RCC 7860 (cell line): ENCODE results near the gene IREB2.
"Not testable (repeated sequence)": the region's sequence is repeated elsewhere in the genome, so short reads cannot be mapped to it uniquely, and the experiment has no call there.

ENCODE experiments used
- DNase-seq: peaks from one replicate; pipeline ENCODE4 v3.0.0-alpha.2; 2015; ENCODE audit warnings: low spot score
- FAIRE-seq: peaks from 2 replicates; lab custom pipeline; 2012; peaks lifted over from hg19 to GRCh38; lab: Jason Lieb, UNC

Gene IREB2

GRCh38 chr15:78431955-78432354 lies 6.1 kb upstream of the IREB2 start:
- FAIRE-seq, result no peak

DNA sequence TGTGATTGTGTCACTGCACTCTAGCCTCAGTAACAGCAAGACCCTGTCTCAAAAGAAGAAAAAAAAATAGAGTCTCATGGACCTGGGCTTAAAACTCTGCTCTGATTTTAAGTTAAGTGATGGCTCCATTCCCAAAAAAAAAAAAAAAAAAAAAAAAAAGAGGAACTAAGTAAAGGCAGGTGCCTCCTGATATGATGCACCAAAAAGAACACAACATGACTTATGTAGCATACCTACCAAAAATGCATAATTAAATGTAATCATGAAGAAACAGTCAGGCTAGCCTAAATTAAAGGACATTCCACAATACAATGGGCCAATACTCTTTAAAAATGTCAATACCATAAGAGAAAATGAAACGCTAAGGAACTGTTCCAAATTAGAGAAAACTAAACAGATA lies 5.4 kb upstream of the IREB2 start:
- no peak for DNase-seq
- FAIRE-seq, result no peak

More at GRCh38 chr15:78431955-78432354, 6.1 kb upstream of the IREB2 start:
- DNase-seq, result no peak

DNA sequence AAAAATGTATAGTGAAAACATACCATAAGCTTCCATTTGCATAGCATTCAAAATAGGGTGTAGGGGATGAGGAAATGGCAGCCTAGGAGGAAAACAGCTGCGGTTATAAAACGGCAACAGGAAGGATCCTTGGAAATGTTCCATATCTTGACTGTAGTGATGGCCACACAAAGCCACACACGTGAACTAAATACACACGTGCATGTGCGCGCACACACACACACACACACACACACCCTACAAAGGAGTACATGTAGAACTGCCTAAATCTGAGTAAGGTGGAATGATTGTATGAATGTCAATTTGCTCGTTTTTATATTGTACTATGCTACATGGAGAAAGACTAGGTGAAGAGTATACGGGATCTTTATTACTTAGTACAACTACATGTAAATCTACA lies 3.9 kb upstream of the IREB2 start:
- no peak for DNase-seq

DNA sequence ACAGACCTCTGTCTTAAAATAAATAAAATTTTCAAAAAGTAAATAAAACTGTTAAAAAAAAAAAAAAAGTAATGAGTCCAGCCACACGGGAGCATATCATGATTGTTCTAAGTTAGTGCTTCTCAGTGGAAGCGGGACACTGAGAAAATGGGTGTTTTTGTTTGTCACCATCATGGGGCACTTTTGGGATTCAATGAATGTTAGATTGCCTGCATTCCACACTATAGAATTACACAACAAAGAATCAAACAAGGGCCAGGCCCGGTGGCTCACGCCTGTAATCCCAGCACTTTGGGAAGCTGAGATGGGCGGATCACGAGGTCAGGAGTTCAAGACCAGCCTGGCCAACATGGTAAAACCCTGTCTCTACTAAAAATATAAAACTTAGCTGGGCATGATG lies 3.3 kb upstream of the IREB2 start:
- not testable (repeated sequence) for FAIRE-seq, DNase-seq

More for the DNA sequence above, 3.9 kb upstream of the IREB2 start:
- FAIRE-seq, result no peak

DNA sequence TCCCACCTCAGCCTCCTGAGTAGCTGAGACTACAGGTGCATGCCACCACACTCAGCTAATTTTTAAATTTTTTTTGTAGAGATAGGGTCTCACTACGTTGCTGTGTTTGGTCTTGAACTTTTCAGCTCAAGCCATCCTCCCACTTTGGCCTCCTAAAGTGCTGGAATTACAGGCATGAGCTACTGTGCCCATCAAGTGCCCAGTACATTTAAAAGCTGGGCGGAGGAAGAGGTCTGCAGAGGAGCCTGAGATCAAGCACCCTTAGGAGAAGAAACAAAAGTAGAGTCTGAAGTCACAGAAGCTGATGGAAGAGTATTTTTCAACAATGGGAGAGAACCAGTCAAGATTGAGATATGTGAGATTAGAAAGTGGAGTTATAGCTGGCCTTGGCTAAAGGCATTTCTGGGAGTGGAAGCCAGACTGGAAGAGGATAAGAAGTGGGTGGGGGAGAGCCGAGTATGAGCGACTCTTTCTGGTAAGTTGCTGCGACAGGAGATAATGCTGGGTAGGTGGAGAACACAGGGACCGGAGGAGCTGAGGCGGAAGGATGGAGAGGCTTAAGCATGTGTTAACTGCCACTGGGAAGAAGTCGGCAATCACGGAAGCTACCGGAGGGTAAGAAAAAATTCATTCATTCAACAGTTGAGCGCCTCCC lies 782 bp upstream of the IREB2 start:
- DNase-seq (no peak), FAIRE-seq (no peak)

- FAIRE-seq, result no peak
- DNase-seq, result no peak
Observed at GRCh38 chr15:78438619-78439285, 736 bp downstream of the IREB2 start.

DNA sequence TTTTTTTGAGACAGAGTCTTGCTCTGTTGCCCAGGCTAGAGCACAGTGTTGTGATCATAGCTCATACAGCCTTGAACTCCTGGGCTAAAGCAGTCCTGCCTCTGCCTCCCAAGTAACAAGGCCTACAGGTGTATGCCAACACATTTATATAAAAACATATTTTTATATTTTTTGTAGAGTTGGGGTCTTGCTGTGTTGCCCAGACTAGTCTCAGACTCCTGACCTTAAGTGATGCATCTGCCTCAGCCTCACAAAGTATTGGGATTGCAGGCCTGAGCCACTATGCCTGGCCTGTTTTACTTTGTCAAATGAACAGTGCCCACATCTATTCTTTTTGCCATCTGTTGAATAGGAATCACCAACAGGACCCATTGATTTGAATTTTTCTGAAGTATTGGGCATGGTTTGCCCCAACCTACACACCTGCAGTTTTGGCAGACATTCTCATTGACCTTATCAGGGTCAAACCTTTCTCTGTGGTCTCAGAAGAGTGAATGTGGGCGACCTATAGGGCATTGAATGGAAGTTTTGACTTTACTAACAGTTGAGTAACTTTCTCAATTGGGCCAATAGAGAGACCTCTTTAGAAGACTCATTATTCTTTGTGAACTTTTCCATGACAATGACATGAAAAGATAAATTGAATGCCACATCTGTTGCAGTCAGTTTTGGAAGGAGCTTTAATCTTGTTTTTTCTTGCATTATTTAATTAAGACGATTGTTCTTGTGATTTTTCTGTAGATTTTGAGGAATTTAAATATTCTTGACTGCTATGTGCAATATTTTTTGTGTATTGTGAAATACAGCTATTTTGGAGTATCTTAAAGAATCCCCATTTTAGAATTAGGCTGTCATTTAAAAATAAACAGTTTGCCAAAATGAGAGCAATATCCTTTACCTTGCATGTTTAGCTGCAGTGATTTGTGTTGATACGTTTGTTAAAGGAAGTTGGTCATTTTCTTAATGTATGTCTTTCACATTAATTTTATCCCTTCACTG lies 2.7 kb downstream of the IREB2 start:
- FAIRE-seq, result no peak
- DNase-seq, result no peak

- DNase-seq, result no peak
- no peak for FAIRE-seq
Observed at GRCh38 chr15:78444255-78444654, 6.2 kb downstream of the IREB2 start.

GRCh38 chr15:78445875-78446274 lies 7.9 kb downstream of the IREB2 start:
- FAIRE-seq, result no peak

GRCh38 chr15:78446551-78446950 lies 8.5 kb downstream of the IREB2 start:
- DNase-seq, result no peak
- no peak for FAIRE-seq

More at GRCh38 chr15:78445875-78446274, 7.9 kb downstream of the IREB2 start:
- no peak for DNase-seq

DNA sequence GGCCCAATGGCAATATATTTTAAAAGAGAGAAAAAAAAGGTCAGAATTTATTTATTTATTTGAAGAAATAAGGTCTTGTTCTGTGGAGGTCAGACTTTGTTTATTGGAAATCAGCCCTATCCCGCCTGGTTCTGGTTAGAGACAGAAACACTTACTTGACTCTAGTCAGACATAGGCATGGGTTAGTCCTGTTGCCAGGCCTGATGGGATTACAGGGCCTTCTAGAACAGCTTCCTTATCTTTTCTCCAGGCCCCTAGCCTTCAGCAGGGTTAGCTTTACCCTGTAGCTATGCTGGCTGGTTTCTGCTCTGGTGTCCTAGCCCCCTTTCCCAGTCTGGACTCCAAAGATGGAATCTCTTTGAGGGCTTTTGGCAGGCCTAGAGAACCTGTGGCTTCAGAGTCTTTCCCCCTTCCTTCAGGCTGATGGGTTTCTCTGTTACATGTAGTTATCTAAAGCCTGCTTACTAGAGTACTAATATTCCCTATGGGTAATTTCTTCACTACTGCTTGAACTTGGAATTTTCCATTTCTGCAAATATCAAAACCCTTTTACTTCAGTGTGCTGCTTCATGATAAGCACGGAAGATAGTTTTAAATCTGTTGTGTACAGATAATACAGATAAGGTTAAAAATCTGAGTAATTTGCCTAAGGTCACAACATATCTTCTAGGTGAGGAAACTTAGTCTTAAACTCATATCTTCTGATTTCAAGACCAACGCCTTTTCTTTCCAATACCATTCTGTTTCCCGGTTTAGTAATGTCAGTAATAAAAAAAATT lies 10.6 kb downstream of the IREB2 start:
- FAIRE-seq, result no peak

DNA sequence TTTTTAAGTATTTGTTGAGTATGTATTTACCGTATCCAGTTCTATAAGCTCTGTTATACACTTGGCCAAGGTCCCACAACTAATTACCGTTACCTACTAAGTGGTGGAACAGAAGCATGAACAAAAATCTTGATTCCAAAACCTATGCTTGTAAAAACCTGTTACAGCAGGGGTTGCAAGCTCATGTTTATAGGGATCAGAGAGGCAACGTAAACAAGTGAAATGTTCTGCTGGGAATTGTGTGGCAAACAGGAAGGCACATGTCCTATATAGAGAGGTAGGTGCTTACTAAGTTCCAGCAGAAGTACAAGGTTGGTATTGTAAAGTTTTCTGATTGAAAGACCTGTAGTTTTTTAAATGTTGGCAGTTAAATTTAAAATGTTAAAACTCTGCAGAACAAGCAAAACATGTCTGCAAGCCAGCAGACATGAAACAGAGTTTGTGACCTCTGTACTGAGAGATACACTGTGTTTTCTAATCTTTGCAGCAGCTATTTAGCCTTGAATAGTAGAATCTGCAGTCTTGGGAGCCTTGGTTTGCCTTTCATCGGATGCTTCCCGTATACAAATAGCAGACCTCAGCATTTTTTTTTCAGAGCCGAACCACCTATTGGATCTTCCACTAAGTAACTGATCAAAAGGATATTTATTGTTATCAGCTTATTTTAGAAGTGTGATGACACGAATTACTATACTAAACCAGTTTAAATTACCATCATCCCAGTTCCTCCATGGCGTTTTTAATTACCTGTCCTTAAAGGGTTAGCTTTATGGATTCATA lies 11.4 kb downstream of the IREB2 start:
- FAIRE-seq, result no peak

More for the DNA sequence above, 10.6 kb downstream of the IREB2 start:
- DNase-seq, result no peak

GRCh38 chr15:78450285-78450858 lies 12.4 kb downstream of the IREB2 start:
- FAIRE-seq (no peak), DNase-seq (no peak)

More for the DNA sequence above, 11.4 kb downstream of the IREB2 start:
- DNase-seq, result no peak

GRCh38 chr15:78452485-78452884 lies 14.5 kb downstream of the IREB2 start:
- no peak for FAIRE-seq
- no peak for DNase-seq

- FAIRE-seq, result no peak
- no peak for DNase-seq
Observed at GRCh38 chr15:78453447-78453846, 15.4 kb downstream of the IREB2 start.

DNA sequence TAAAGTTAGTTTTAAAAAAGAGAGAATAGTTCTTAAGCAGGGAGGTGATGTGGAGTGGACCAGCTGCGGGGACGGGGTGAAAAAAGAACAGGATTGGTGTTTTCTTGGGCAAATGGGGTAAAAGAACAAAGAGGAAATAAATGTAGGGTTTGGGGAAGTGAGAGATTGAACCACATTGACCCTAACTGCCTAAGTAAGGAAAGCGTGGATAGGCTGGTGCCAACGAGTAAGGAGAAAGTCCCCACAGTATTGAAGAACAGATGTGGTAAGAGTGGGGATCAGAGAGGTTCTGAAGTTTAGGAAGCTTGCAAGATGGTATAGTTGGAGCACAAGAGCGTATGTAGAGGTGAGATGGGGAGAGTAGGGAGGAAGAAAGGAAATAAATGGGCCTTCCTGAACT lies 17.0 kb downstream of the IREB2 start:
- FAIRE-seq (no peak), DNase-seq (no peak)

GRCh38 chr15:78455749-78456148 lies 17.7 kb downstream of the IREB2 start:
- no peak for FAIRE-seq
- DNase-seq, result no peak

DNA sequence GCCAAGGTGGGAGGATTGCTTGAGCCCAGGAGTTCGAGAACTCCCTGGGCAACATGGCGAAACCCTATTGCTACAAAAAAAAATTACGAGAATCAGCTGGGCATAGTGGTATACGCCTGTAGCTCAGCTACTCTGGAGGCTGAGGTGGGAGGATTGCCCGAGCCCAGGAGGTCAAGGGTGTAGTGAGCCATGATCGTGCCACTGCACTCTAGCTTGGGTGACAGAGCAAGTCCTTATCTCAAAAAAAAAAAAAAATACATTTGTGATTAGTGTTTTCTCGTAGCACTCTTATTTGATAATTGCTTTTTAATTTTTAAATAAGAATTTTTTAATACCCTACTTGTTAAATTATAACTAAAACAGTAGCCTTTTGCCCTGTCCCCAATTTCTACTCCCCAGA lies 18.4 kb downstream of the IREB2 start:
- FAIRE-seq (no peak), DNase-seq (no peak)

GRCh38 chr15:78457101-78457500 lies 19.1 kb downstream of the IREB2 start:
- no peak for DNase-seq
- no peak for FAIRE-seq
